Astrocyte of the spinal cord (primary cell): Measurements from ENCODE around the gene PIGC.

ENCODE experiments used
- DNase-seq: peaks from one replicate; pipeline ENCODE4 v3.0.0; 2011; ENCODE audit warnings: low read depth, low spot score
- H3K4me3 ChIP-seq: 2 replicates; pipeline ENCODE4 v1.5.1; 2011; ENCODE audit warnings: low read depth, mild to moderate bottlenecking, low read length, moderate library complexity
- CTCF ChIP-seq: IDR thresholded peaks from 2 replicates; pipeline ENCODE4 v1.5.1; 2012; ENCODE audit warnings: low read depth, mild to moderate bottlenecking, low read length, inconsistent platforms
- in situ Hi-C: cut with HindIII; loops from 2 replicates; pipeline ENCODE4 v1.10.0; 2017; ENCODE audit warnings: low sequenced_read_pairs

The PIGC gene

GRCh38 chr1:172452536-172453152 lies 8.8 kb upstream of the PIGC start:
- in situ Hi-C loops = no loop called here
- TF ChIP-seq CTCF = no peak
- no peak overlapping the region for H3K4me3 ChIP-seq
- no peak for DNase-seq

DNA sequence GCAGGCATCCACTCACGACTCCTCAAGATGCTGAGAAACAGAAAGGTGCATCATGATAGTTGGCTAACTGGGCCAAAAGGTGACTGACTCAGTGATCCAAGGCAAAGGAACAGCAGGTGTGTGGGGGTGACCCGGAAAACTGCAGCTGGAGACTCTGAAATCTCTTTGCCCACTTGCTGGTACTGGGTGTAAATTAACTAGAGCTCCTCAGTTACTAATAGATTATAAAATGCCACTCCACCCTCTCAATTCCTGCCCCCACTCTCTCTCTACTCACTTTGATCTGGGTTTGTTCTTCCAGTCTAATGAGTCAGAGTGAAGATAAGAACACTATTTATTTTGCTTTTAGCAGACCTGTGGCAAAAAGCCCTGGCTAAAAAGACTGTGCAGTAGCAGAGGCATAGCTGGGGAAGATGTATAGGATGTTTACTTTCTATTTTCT lies 7.2 kb upstream of the PIGC start:
- no peak for TF ChIP-seq CTCF
- in situ Hi-C loops = no loop called here
- DNase-seq = peak; percentile 65
- H3K4me3 ChIP-seq = no peak overlapping the region

- in situ Hi-C loops = no loop called here
- H3K4me3 ChIP-seq = no peak overlapping the region
- no peak for DNase-seq
- TF ChIP-seq CTCF = no peak
These were observed 6.6 kb upstream of the PIGC start for GRCh38 chr1:172450524-172450885.

DNA sequence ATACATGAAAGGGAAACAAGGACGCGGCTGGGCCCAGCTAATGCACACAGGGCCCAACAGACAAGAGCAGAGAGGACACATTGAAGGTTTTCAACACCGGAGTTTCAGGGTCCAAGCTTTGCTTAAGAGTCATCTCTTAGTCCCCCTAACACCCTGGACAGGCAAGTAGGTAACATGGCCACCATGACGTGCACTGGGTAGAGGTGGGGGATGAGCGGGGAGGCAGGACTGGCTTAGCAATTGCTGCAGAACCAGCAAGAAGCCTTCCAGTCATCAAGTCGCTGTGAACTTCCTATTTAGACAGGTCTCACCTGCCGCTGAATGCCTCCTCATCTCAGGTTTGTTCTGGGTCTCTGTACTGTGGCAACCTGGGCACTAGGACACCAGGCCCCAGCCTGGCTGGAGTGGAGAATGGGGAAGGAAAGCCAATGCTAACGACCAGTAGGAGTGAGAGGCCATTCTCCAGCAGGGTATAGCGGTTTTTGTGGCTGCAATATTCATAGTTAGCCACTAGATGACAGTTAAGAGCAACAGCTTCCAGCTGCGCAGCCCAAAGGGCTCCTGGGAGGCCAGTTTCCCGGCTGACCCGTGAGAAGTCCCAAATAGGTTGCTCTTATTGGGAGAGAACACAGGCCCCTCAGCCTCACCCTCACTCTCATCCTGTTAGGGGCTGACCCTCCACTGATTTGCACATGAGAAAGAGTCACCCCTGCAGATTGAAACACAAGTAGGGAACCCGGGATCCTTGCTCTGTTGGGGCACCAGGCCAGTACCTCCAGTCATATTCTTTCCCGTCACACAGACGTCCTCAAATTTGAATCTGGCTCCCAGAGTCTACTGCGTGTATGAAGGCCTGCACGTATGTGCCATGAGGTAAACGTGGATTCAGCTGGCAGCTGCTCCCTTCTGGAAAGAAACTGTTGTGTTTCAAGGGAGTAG lies 6.0 kb upstream of the PIGC start:
- in situ Hi-C loops = no loop called here
- peak; percentile 81 for TF ChIP-seq CTCF
- peak; percentile 50 for DNase-seq
- H3K4me3 ChIP-seq = no peak overlapping the region

GRCh38 chr1:172448995-172449584 lies 5.2 kb upstream of the PIGC start:
- no peak for TF ChIP-seq CTCF
- no peak overlapping the region for H3K4me3 ChIP-seq
- in situ Hi-C loops = no loop called here
- DNase-seq = no peak

- no peak overlapping the region for H3K4me3 ChIP-seq
- TF ChIP-seq CTCF = no peak
- no peak for DNase-seq
- in situ Hi-C loops = no loop called here
These were observed 3.8 kb upstream of the PIGC start for GRCh38 chr1:172447641-172448040.
